ENCODE results near the gene BOD1L2. TPM values are rescaled to one million over a fixed set of nuclear protein-coding genes. Genes with fewer than 3 reads are reported as not detected.
A peak's percentile ranks its signal among the peaks of the same experiment; 100 is the strongest.

The BOD1L2 gene
- total RNA-seq (not detected), total RNA-seq (0 to 0.18 (median 0) reads per million in 172 experiments)
- polyA plus RNA-seq (2013, experiment 1 of 2) = not detected
- polyA plus RNA-seq (2013, experiment 2 of 2) = not detected

GRCh38 chr18:57146956-57147636, at the start of gene BOD1L2:
Gene BOD1L2 (plus strand): TSS chr18:57147087. CDS start chr18:57147313, 226 bp downstream.
- TF ChIP-seq CTCF (IDR thresholded peaks at IDR 0.05) = no peak
- CTCF ChIA-PET = no interaction called here
- no peaks in the 10 kb centered on the region for H3K36me3 Mint-ChIP-seq (ENCODE audit: low read depth)
- H3K27ac ChIP-seq (ENCODE audit: low read depth in 1 of 2, low read length in 2 of 2) = no peak within 1 kb of the TSS
- POLR2A ChIA-PET = no interaction called here
- intact Hi-C loops (cut with DNase I, micrococcal nuclease) = no loop called here
- no peaks in the 10 kb centered on the region for H3K9me3 Mint-ChIP-seq
- no peak within 1 kb of the TSS for H3K27ac Mint-ChIP-seq
- H3K4me1 Mint-ChIP-seq (ENCODE audit: low read depth) = no peaks in the 10 kb centered on the region
- H3K4me1 ChIP-seq (ENCODE audit: insufficient read depth, low read length) = no peaks in the 10 kb centered on the region
- H3K9me3 ChIP-seq (ENCODE audit: control insufficient read depth in 1 of 2, insufficient read depth in 1 of 2, low read length in 2 of 2) = peaks cover 0 to 16% of the 10 kb centered on the region in 2 experiments
- no peaks in the 10 kb centered on the region for H3K36me3 ChIP-seq (ENCODE audit: insufficient read depth, low read length)
- DNase-seq = no peak
- peaks cover 12 to 16% of the 10 kb centered on the region in 2 experiments for H3K27me3 ChIP-seq (ENCODE audit: control insufficient read depth in 1 of 2, insufficient read depth in 2 of 2, low read length in 2 of 2)
- no peak within 1 kb of the TSS for H3K4me3 ChIP-seq (ENCODE audit: low read length)
- H3K27me3 Mint-ChIP-seq = peaks cover 38% of the 10 kb centered on the region
- no peak for ATAC-seq (ENCODE audit: poor library complexity)
- H3K4me3 Mint-ChIP-seq = no peak within 1 kb of the TSS

GRCh38 chr18:57107140-57107832, 39.6 kb upstream of the BOD1L2 start:
- Mint-ChIP-seq H3K36me3 (ENCODE audit: low read depth) (no peaks in the 10 kb centered on the region), H3K4me1 (ENCODE audit: low read depth) (no peaks in the 10 kb centered on the region), H3K4me3 (no peak overlapping the region), H3K27me3 (peaks cover 10% of the 10 kb centered on the region), H3K27ac (no peak overlapping the region), H3K9me3 (peaks cover 7% of the 10 kb centered on the region)
- CTCF ChIA-PET = no interaction called here
- H3K27me3 ChIP-seq (ENCODE audit: control insufficient read depth in 1 of 2, insufficient read depth in 2 of 2, low read length in 2 of 2) = peaks cover 0 to 3% of the 10 kb centered on the region in 2 experiments
- ATAC-seq (ENCODE audit: poor library complexity) (no peak), DNase-seq (peak in 1 of 14 experiments; percentile 5)
- intact Hi-C loops (cut with DNase I, micrococcal nuclease) = no loop called here
- H3K4me1 ChIP-seq (ENCODE audit: insufficient read depth, low read length) = no peaks in the 10 kb centered on the region
- H3K4me3 ChIP-seq (ENCODE audit: low read length) = no peak overlapping the region
- TF ChIP-seq CTCF (IDR thresholded peaks at IDR 0.05) = no peak
- POLR2A ChIA-PET = no interaction called here
- H3K36me3 ChIP-seq (ENCODE audit: insufficient read depth, low read length) = no peaks in the 10 kb centered on the region
- peaks cover 0 to 4% of the 10 kb centered on the region in 2 experiments for H3K9me3 ChIP-seq (ENCODE audit: control insufficient read depth in 1 of 2, insufficient read depth in 1 of 2, low read length in 2 of 2)
- no peak overlapping the region for H3K27ac ChIP-seq (ENCODE audit: low read depth in 1 of 2, low read length in 2 of 2)

GRCh38 chr18:57110290-57110689, 36.6 kb upstream of the BOD1L2 start:
- H3K9me3 Mint-ChIP-seq = peaks cover 7% of the 10 kb centered on the region
- no peaks in the 10 kb centered on the region for H3K36me3 Mint-ChIP-seq (ENCODE audit: low read depth)
- no peaks in the 10 kb centered on the region for H3K4me1 Mint-ChIP-seq (ENCODE audit: low read depth)
- H3K9me3 ChIP-seq (ENCODE audit: control insufficient read depth in 1 of 2, insufficient read depth in 1 of 2, low read length in 2 of 2) = no peaks in the 10 kb centered on the region
- no peak for ATAC-seq (ENCODE audit: poor library complexity)
- H3K4me1 ChIP-seq (ENCODE audit: insufficient read depth, low read length) = no peaks in the 10 kb centered on the region
- H3K27ac ChIP-seq (ENCODE audit: low read depth in 1 of 2, low read length in 2 of 2) = no peak overlapping the region
- TF ChIP-seq CTCF (IDR thresholded peaks at IDR 0.05) = no peak
- H3K27me3 Mint-ChIP-seq = peaks cover 28% of the 10 kb centered on the region
- H3K4me3 Mint-ChIP-seq = no peak overlapping the region
- ChIA-PET CTCF (no interaction called here), POLR2A (no interaction called here)
- intact Hi-C loops (cut with DNase I, micrococcal nuclease) = no loop called here
- H3K36me3 ChIP-seq (ENCODE audit: insufficient read depth, low read length) = no peaks in the 10 kb centered on the region
- H3K4me3 ChIP-seq (ENCODE audit: low read length) = no peak overlapping the region
- DNase-seq = no peak
- no peak overlapping the region for H3K27ac Mint-ChIP-seq
- H3K27me3 ChIP-seq (ENCODE audit: control insufficient read depth in 1 of 2, insufficient read depth in 2 of 2, low read length in 2 of 2) = peaks cover 0 to 6% of the 10 kb centered on the region in 2 experiments
